Fibroblast of pulmonary artery (primary cell): Measurements from ENCODE around the gene NR2C2.

Experiments used
- DNase-seq: peaks from one replicate; pipeline ENCODE4 v3.0.0-alpha.2; 2010; ENCODE audit warnings: low read depth
- H3K4me3 ChIP-seq: replicated peaks from 2 replicates; pipeline ENCODE4 v1.5.1; 2011; ENCODE audit warnings: low read depth, mild to moderate bottlenecking, control low read depth, low read length, moderate library complexity
- CTCF ChIP-seq: IDR thresholded peaks from 2 replicates; pipeline ENCODE4 v1.5.1; 2011; ENCODE audit warnings: mild to moderate bottlenecking, control low read depth, low read length, inconsistent platforms; ENCODE audit errors: missing control alignments

The NR2C2 gene

GRCh38 chr3:15083252-15083651 is 135.9 kb downstream of the NR2C2 start:
- no peak overlapping the region for H3K4me3 ChIP-seq
- no peak for TF ChIP-seq CTCF
- DNase-seq: no peak

- no peak for TF ChIP-seq CTCF
- H3K4me3 ChIP-seq: no peak overlapping the region
- DNase-seq: no peak
Observed at GRCh38 chr3:15086263-15086662, 138.9 kb downstream of the NR2C2 start.

DNA sequence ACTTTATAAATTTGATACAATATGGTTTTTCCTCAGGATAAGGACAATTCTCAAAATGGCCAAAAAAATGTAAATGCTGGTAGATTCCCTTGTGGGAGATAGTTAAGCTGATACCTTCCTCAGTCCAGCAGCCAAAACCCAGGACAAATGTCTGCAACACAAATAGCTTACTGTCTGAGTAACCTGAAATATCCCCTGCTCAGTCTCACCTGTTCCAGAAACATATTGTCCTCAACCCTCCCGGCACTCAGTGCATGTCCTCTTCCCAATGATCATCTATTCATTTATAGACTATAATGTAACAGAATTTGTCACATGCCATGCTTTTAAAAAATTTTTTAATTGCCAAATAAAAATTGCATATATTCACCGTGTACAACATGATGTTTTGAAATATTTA is 139.3 kb downstream of the NR2C2 start:
- TF ChIP-seq CTCF: no peak
- no peak for DNase-seq

DNA sequence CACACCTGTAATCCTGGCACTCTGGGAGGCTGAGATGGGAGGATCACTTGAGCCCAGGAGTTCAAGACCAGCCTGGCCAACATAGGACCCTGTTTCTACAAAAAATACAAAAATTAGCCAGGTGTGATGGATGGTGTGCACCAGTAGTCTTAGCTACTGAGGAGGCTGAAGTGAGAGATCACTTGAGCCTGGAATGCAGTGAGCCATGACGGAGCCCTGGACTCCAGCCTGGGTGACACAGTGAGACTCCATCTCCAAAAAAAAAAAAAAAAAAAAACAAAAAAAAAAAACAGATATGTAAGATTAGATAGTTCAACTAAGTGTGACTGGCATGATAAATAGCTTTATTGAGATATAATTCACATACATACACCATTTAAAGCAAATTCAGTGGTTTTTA is 141.8 kb downstream of the NR2C2 start:
- no peak for TF ChIP-seq CTCF
- DNase-seq: no peak

More for the DNA sequence above, 139.3 kb downstream of the NR2C2 start:
- H3K4me3 ChIP-seq: no peak overlapping the region

DNA sequence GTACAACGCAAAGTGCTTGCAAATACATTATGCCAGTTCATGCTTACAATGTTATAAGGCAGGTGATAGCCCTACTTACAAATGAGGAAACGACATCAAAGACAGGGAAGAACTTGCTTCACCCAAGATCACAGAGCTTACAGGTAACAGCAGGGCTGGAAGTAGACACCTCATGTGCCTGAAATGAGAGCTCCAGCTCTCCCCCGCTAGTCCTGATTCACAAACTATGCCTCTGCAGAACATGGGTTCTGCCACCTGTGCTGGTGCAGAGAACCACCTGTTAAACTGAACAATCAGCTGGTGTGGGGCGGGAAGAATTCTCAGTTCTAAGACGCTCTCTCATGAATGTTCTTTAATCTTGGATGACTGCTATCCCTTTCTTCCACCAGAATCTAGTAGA is 144.2 kb downstream of the NR2C2 start:
- no peak for DNase-seq

More for the DNA sequence above, 141.8 kb downstream of the NR2C2 start:
- H3K4me3 ChIP-seq: no peak overlapping the region

GRCh38 chr3:15092686-15093085 is 145.3 kb downstream of the NR2C2 start:
- no peak for DNase-seq
- TF ChIP-seq CTCF: no peak
- no peak overlapping the region for H3K4me3 ChIP-seq

More for the DNA sequence above, 144.2 kb downstream of the NR2C2 start:
- no peak for TF ChIP-seq CTCF
- H3K4me3 ChIP-seq: no peak overlapping the region

GRCh38 chr3:15094187-15094875 is 146.9 kb downstream of the NR2C2 start:
- TF ChIP-seq CTCF: no peak
- H3K4me3 ChIP-seq: no peak overlapping the region
- no peak for DNase-seq
